Astrocyte of the spinal cord (primary cell): ENCODE data around the gene DGKG.

Experiments
- DNase-seq: peaks from one replicate; pipeline ENCODE4 v3.0.0; 2011; ENCODE audit warnings: low read depth, low spot score
- H3K4me3 ChIP-seq: 2 replicates; pipeline ENCODE4 v1.5.1; 2011; ENCODE audit warnings: low read depth, mild to moderate bottlenecking, low read length, moderate library complexity
- CTCF ChIP-seq: IDR thresholded peaks from 2 replicates; pipeline ENCODE4 v1.5.1; 2012; ENCODE audit warnings: low read depth, mild to moderate bottlenecking, low read length, inconsistent platforms
- in situ Hi-C: cut with HindIII; loops from 2 replicates; pipeline ENCODE4 v1.10.0; 2017; ENCODE audit warnings: low sequenced_read_pairs

The DGKG gene

GRCh38 chr3:186361762-186362536 is at the start of gene DGKG:
TSS of gene DGKG (minus strand) at chr3:186362234. CDS start at chr3:186320459, 41,775 bp downstream.
- DNase-seq: no peak
- no peak for TF ChIP-seq CTCF
- peak within 1 kb of the TSS; percentile 20 for H3K4me3 ChIP-seq
- in situ Hi-C loops: no loop called here

GRCh38 chr3:186411089-186411488 is 49.1 kb upstream of the DGKG start:
- no peak for TF ChIP-seq CTCF
- no peak for DNase-seq
- in situ Hi-C loops: no loop called here
- H3K4me3 ChIP-seq: no peak overlapping the region

GRCh38 chr3:186406669-186407635 is 44.9 kb upstream of the DGKG start:
- in situ Hi-C loops: no loop called here
- no peak for DNase-seq
- no peak for TF ChIP-seq CTCF
- no peak overlapping the region for H3K4me3 ChIP-seq

GRCh38 chr3:186401556-186401955 is 39.5 kb upstream of the DGKG start:
- no peak overlapping the region for H3K4me3 ChIP-seq
- in situ Hi-C loops: no loop called here
- no peak for TF ChIP-seq CTCF
- no peak for DNase-seq

- TF ChIP-seq CTCF: no peak
- in situ Hi-C loops: no loop called here
- no peak for DNase-seq
- no peak overlapping the region for H3K4me3 ChIP-seq
Observed at GRCh38 chr3:186400662-186401061, 38.6 kb upstream of the DGKG start.

- TF ChIP-seq CTCF: no peak
- H3K4me3 ChIP-seq: no peak overlapping the region
- DNase-seq: no peak
- in situ Hi-C loops: no loop called here
Observed at GRCh38 chr3:186400026-186400425, 38.0 kb upstream of the DGKG start.
